HG02610 (cell line): Measurements from ENCODE around the gene TMEM121.

Experiments
- ATAC-seq: cut with Tn5 transposase; IDR thresholded peaks from one replicate; pipeline ENCODE4 v1.9.1; 2021; ENCODE audit warnings: mild to moderate bottlenecking, moderate library complexity; ENCODE audit not compliant: unreplicated experiment

Gene TMEM121

GRCh38 chr14:105486974-105487448 lies 39.4 kb upstream of the TMEM121 start:
- no peak for ATAC-seq

GRCh38 chr14:105487449-105487985 lies 38.9 kb upstream of the TMEM121 start:
- ATAC-seq, result no peak

GRCh38 chr14:105487986-105488777 lies 38.2 kb upstream of the TMEM121 start:
- ATAC-seq, result no peak

- ATAC-seq, result no peak
Observed at GRCh38 chr14:105488781-105489541, 37.4 kb upstream of the TMEM121 start.

GRCh38 chr14:105489542-105490266 lies 36.7 kb upstream of the TMEM121 start:
- ATAC-seq, result no peak

- ATAC-seq, result no peak
Observed at GRCh38 chr14:105490267-105490571, 36.2 kb upstream of the TMEM121 start.

GRCh38 chr14:105490572-105491365 lies 35.6 kb upstream of the TMEM121 start, which contains the start of gene TEDC1:
Gene TEDC1, plus strand, starts transcription at chr14:105491246. Its CDS starts 130 bp downstream, at chr14:105491376.
- ATAC-seq, result peak; percentile 64

- peak; percentile 3 for ATAC-seq
Observed at GRCh38 chr14:105491366-105491973, 34.9 kb upstream of the TMEM121 start.

- no peak for ATAC-seq
Observed at GRCh38 chr14:105492031-105492970, 34.1 kb upstream of the TMEM121 start.

- ATAC-seq, result no peak
Observed at GRCh38 chr14:105492971-105493871, 33.2 kb upstream of the TMEM121 start.

- no peak for ATAC-seq
Observed at GRCh38 chr14:105493921-105494605, 32.3 kb upstream of the TMEM121 start.

GRCh38 chr14:105494606-105494929 lies 31.8 kb upstream of the TMEM121 start:
- ATAC-seq, result no peak

GRCh38 chr14:105495101-105495989 lies 31.0 kb upstream of the TMEM121 start:
- no peak for ATAC-seq

GRCh38 chr14:105495990-105496830 lies 30.2 kb upstream of the TMEM121 start:
- ATAC-seq, result no peak

GRCh38 chr14:105496831-105497591 lies 29.4 kb upstream of the TMEM121 start:
- no peak for ATAC-seq
